GM21528 (cell line): ENCODE measurements around the gene CXCL14.

Source experiments
- ATAC-seq: cut with Tn5 transposase; IDR thresholded peaks from one replicate; pipeline ENCODE4 v1.9.1; 2021; ENCODE audit warnings: mild to moderate bottlenecking, moderate library complexity; ENCODE audit not compliant: unreplicated experiment, low FRiP score

The CXCL14 gene, protein sequence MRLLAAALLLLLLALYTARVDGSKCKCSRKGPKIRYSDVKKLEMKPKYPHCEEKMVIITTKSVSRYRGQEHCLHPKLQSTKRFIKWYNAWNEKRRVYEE

GRCh38 chr5:135578685-135579341 lies at the start of gene CXCL14:
TSS of gene CXCL14 (minus strand) at chr5:135578991. CDS start at chr5:135578778, 213 bp downstream.
- ATAC-seq: no peak

GRCh38 chr5:135626636-135627035 lies 47.8 kb upstream of the CXCL14 start:
- no peak for ATAC-seq

- no peak for ATAC-seq
These were observed 47.2 kb upstream of the CXCL14 start for GRCh38 chr5:135625961-135626360.

DNA sequence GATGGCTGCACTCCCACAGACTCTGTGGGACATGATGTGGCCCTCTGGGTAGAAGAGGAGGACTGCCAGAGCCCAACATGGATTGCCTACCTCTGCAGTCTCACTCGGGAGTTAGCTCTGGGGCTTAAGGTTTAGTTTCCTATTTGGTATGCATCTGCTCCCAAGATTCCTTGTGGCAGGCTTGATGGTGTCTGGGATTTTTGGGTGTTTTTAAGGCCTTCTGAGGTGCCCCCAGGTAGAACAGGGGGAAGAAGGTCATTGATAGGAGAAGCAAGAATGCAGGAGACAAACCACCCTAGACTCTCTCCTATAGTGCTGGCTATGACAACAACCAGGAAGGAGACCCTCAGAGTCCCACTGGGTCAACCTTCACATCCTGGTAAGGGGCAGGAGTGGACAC lies 46.7 kb upstream of the CXCL14 start:
- ATAC-seq: no peak

- ATAC-seq: no peak
These were observed 46.3 kb upstream of the CXCL14 start for GRCh38 chr5:135625061-135625460.

DNA sequence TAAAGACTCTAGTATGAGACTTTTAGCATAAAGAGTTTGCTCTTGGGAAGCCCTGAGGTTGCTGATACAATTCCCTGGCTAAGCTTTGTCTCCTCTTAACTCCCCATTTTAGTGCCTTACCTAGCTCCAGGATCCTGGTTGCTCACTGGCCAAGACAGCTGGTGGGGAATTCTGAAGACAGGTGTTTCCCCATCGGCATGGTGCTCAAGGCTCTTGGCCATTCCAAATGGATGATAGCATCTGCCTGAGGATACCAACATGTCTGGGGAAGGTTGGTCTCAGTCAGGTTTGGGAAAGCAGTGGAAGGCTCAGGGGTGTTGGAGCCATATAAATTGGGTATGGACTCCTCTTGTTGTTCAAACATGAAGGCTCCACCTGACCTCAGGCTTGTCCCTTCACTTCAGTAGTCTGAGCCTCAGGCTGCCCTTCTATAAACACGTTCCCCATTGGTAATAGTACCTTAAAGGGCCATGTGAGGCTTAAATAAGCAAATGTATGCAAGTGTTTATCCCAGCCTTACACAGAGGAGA lies 44.5 kb upstream of the CXCL14 start:
- ATAC-seq: no peak

DNA sequence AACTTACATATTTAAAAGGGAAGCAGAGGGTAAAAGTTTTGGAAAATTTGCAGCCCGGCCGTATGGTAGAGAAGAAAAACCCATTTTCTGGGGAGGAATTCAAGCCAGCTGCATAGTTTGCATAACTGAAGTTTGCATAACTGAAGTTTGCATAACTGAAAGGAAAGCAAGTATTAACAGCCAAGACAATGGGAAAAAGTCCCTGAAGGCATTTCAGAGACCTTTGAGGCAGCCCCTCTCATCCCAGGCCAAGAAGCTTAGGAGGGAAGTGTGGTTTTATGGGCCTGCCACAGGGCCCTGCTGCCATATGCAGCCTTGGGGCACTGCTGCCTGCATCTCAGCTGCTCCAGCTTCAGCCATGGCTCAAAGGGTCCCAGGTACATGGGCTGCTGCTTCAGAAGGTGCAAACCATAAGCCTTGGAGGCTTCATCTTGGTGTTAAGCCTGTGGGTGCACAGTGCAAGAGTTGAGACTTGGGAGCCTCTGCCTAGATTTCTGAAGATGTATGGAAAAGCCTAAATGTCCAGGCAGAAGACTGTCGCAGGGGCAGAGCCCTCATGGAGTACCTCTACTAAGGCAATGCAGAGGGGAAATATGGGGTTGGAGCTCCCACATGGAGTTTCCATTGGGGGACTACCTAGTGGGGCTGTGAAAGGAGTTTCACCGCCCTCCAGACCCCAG lies 36.9 kb upstream of the CXCL14 start:
- ATAC-seq: no peak

GRCh38 chr5:135615171-135615570 lies 36.4 kb upstream of the CXCL14 start:
- ATAC-seq: no peak

DNA sequence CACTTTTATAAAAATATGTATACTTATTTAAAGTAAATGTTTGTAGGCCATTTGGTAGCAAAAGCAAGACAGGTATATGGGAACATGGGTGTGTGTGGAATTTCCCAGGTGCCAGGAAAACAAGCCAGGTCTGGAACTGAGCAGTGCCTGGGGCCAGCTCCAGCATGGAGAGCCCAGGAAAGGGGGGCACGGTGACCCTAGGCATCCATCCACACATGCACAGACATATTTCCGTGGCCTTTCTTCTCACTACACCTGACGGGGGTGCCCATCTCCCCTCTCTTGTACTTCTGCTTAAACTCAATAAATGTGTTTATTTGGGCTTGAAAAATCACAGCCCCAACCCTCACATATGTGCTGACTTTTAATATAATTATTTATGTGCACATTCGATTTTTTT lies 31.2 kb upstream of the CXCL14 start:
- ATAC-seq: no peak

- ATAC-seq: no peak
These were observed 30.1 kb upstream of the CXCL14 start for GRCh38 chr5:135608761-135609443.

GRCh38 chr5:135608361-135608760 lies 29.6 kb upstream of the CXCL14 start:
- no peak for ATAC-seq

DNA sequence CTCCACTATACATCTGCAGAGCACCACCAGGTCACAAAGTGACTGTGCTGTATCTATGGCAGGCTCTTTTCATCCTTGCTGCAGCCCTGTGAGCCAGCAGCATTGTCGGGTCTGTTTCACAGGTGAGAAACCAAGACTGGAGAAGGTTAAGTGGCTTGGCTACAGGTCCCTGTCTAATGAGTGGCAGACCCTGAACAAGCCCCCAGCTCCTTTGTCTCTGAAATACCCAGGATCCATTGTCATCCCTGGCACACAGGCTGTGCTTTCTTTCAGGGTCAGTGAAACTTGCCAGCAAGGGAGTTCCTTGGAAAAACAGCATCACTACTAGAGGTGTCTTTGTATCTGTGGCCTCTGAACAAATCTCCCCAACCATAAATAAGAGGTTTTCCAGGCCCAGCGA lies 27.6 kb upstream of the CXCL14 start:
- ATAC-seq: no peak

DNA sequence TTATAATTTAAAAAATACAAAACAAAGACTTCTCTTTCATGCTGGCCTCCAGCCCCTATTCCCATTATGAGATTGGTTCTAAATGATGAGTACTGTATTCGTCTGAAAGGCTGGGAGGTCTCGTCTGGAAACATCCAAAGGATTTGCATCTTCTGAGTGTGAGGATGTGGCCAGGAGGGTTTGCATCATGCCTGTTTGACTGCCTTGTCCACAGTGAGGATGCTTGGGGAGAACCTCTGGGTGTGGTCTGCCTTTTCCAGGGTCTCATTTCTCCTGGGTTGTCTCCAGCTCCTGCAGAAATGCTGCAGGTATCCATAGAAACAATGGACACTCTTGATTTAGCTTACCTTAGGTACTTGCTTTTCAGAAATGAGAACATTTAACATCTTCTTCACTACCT lies 26.4 kb upstream of the CXCL14 start:
- no peak for ATAC-seq

GRCh38 chr5:135604056-135604455 lies 25.3 kb upstream of the CXCL14 start:
- no peak for ATAC-seq

DNA sequence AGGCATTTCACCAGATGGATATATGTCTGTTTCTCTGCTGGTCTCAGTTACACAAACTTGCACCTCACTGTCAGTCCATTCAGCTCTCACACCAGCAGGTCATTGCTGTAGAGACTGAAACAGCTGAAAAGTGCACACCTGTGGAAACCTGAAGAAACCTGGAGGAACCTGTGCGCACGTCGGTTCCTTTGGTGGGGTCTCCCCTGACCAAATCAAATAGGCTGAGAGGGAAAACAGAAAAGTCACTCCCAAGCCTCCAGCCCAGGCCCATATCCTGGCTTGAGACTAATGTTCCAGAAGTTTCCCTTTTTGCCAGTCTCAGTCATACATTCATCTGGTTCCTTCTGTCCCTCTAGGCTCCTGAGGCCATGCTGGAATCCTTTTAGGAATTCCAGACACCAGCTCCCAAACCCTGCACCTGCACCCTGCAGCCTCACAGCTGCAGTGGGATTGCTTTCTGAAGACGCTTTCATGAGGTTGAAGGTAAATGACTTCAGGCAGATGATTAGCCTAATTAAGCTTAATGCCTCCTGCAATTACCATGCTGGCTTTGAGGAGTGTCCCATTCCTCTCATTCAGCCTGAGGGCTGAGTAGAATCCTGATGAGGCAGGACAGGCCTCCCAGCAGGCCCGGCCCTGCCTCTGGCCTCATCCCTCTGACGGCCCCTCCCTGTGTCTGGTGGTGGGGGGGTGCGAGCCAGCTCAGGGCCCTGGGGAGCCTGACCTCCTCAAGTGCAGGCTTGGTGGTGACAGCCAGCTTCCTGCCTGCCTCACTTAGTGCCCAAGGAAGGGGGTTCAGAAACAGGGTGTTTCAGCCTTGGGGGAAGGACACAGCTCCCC lies 24.3 kb upstream of the CXCL14 start:
- no peak for ATAC-seq

- ATAC-seq: no peak
These were observed 22.7 kb upstream of the CXCL14 start for GRCh38 chr5:135601466-135601865.

- ATAC-seq: no peak
These were observed 22.2 kb upstream of the CXCL14 start for GRCh38 chr5:135600971-135601381.

GRCh38 chr5:135600152-135600570 lies 21.4 kb upstream of the CXCL14 start:
- ATAC-seq: no peak

GRCh38 chr5:135599421-135600151 lies 20.8 kb upstream of the CXCL14 start:
- no peak for ATAC-seq
